ENCODE measurements around the gene UGT8.
"Not testable (repeated sequence)": the region's sequence is repeated elsewhere in the genome, so short reads cannot be mapped to it uniquely, and the experiment has no call there.

UGT8 gene

DNA sequence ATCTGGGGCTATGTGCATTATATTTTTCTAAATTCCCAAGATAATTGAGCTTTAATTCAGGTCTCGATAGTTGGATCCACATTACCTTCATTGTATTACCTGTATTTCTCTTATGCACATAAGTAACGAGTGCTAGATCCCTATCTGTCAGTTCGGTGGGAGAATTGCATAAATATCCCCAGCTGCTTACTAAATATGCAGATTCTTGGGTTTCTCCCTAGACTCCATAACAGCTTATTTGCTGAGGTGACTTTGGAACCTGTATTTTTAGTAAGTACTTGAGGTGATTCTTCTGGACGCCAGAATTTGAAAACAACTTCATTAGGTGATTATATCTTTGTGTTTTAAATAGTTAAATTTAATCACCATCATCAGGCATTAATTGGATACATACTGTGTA lies 15.0 kb downstream of the UGT8 start:
- Histone ChIP-seq H4K20me1 (ENCODE audit: insufficient read depth, low read length) (peaks cover 11% of the 10 kb centered on the region), H3K79me2 (ENCODE audit: low read length) (peaks cover 48% of the 10 kb centered on the region), H3K27me3 (ENCODE audit: low read depth, low read length) (no peaks in the 10 kb centered on the region), H2AFZ (ENCODE audit: low read depth, low read length) (no peak overlapping the region), H3K4me3 (ENCODE audit: low read length) (no peak overlapping the region), H3K9me3 (ENCODE audit: insufficient read depth, low read length) (no peaks in the 10 kb centered on the region), H3K36me3 (replicated peaks; ENCODE audit: low read depth, low read length) (no peaks in the 10 kb centered on the region), H3K9ac (ENCODE audit: low read length) (no peak overlapping the region), H3K4me1 (ENCODE audit: low read length) (peaks cover 13% of the 10 kb centered on the region), H3K27ac (ENCODE audit: low read length) (no peak overlapping the region), H3K4me2 (ENCODE audit: low read length) (no peak overlapping the region)
- no peak for TF ChIP-seq EZH2phosphoT487 (IDR thresholded peaks at IDR 0.05; ENCODE audit: low read depth)
- TF ChIP-seq, protein P1, sequence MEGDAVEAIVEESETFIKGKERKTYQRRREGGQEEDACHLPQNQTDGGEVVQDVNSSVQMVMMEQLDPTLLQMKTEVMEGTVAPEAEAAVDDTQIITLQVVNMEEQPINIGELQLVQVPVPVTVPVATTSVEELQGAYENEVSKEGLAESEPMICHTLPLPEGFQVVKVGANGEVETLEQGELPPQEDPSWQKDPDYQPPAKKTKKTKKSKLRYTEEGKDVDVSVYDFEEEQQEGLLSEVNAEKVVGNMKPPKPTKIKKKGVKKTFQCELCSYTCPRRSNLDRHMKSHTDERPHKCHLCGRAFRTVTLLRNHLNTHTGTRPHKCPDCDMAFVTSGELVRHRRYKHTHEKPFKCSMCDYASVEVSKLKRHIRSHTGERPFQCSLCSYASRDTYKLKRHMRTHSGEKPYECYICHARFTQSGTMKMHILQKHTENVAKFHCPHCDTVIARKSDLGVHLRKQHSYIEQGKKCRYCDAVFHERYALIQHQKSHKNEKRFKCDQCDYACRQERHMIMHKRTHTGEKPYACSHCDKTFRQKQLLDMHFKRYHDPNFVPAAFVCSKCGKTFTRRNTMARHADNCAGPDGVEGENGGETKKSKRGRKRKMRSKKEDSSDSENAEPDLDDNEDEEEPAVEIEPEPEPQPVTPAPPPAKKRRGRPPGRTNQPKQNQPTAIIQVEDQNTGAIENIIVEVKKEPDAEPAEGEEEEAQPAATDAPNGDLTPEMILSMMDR (IDR thresholded peaks at IDR 0.05; ENCODE audit: low read depth, low read length), result no peak

DNA sequence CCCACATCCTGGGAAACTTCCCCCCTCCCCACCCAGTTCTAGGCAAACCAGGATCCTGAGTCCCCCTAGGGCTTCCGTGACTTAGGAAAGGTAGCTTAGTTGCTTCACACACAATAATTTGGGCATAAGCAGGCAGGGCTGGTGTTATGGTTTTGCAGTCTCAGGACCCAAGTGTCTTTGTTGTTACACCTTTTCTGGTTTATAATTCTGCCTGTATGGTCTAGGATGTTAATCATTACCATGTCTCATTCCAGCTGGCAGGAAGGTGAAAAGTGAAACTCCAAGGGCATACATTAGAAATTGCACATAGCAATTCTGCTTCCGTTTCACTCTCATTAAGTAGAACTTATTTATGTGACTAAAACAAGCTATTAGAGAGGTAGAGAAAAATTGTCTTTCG lies 16.8 kb downstream of the UGT8 start:
- Histone ChIP-seq H3K36me3 (replicated peaks; ENCODE audit: low read depth, low read length) (no peaks in the 10 kb centered on the region), H3K9me3 (ENCODE audit: insufficient read depth, low read length) (no peaks in the 10 kb centered on the region), H3K79me2 (ENCODE audit: low read length) (peaks cover 34% of the 10 kb centered on the region), H3K4me1 (ENCODE audit: low read length) (peaks cover 12% of the 10 kb centered on the region), H4K20me1 (ENCODE audit: insufficient read depth, low read length) (peaks cover 11% of the 10 kb centered on the region), H3K4me3 (ENCODE audit: low read length) (peak overlapping the region; percentile 14; the same call in 1 of the 2 replicates), H3K27me3 (ENCODE audit: low read depth, low read length) (no peaks in the 10 kb centered on the region), H3K27ac (ENCODE audit: low read length) (no peak overlapping the region), H3K4me2 (ENCODE audit: low read length) (peak overlapping the region; percentile 48), H2AFZ (ENCODE audit: low read depth, low read length) (no peak overlapping the region), H3K9ac (ENCODE audit: low read length) (no peak overlapping the region)
- no peak for TF ChIP-seq EZH2phosphoT487 (IDR thresholded peaks at IDR 0.05; ENCODE audit: low read depth)
- TF ChIP-seq, protein P1 (IDR thresholded peaks at IDR 0.05; ENCODE audit: low read depth, low read length), result no peak

DNA sequence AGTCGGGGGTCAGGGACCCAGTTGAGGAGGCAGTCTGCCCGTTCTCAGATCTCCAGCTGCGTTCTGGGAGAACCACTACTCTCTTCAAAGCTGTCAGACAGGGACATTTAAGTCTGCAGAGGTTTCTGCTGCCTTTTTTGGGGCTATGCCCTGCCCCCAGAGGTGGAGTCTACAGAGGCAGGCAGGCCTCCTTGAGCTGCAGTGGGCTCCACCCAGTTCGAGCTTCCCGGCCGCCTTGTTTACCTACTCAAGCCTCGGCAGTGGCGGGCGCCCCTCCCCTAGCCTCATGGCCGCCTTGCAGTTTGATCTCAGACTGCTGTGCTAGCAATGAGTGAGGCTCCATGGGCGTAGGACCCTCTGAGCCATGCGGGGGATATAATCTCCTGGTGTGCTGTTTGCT lies 17.4 kb downstream of the UGT8 start:
- Histone ChIP-seq H3K79me2 (ENCODE audit: low read length) (peaks cover 30% of the 10 kb centered on the region), H3K4me1 (ENCODE audit: low read length) (peaks cover 10% of the 10 kb centered on the region), H4K20me1 (ENCODE audit: insufficient read depth, low read length) (peaks cover 11% of the 10 kb centered on the region)
- not testable (repeated sequence) for H3K4me2 ChIP-seq (ENCODE audit: low read length); H3K36me3 ChIP-seq (replicated peaks; ENCODE audit: low read depth, low read length); H3K27me3 ChIP-seq (ENCODE audit: low read depth, low read length); H3K9ac ChIP-seq (ENCODE audit: low read length); H2AFZ ChIP-seq (ENCODE audit: low read depth, low read length); H3K4me3 ChIP-seq (ENCODE audit: low read length); H3K9me3 ChIP-seq (ENCODE audit: insufficient read depth, low read length); H3K27ac ChIP-seq (ENCODE audit: low read length)

DNA sequence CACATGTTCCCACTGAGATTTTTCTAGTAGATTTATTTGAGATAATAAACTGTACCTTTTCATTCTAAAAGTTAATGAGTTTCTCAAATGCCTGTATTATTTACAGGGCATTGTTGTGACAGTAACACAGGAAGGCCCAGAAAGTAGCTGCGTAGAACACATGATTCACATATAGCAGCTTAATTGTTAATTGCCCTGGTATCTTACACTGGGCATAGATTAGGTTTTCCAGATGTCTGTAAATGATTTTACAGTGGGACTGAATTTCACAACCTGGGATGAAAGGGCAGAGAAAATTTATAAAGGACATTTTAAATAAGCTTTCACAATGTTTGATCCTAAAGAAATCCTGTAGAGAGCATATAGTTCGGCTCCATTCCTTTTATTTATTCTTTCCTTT lies 27.6 kb downstream of the UGT8 start:
- no peak overlapping the region for H3K4me3 ChIP-seq (ENCODE audit: low read length)
- H2AFZ ChIP-seq (ENCODE audit: low read depth, low read length), result no peak overlapping the region
- H3K9ac ChIP-seq (ENCODE audit: low read length), result no peak overlapping the region
- no peak overlapping the region for H3K27ac ChIP-seq (ENCODE audit: low read length)
- H3K27me3 ChIP-seq (ENCODE audit: low read depth, low read length), result no peaks in the 10 kb centered on the region
- peaks cover 12% of the 10 kb centered on the region for H3K36me3 ChIP-seq (replicated peaks; ENCODE audit: low read depth, low read length)
- no peak for TF ChIP-seq EZH2phosphoT487 (IDR thresholded peaks at IDR 0.05; ENCODE audit: low read depth)
- TF ChIP-seq, protein P1 (IDR thresholded peaks at IDR 0.05; ENCODE audit: low read depth, low read length), result no peak
- H3K9me3 ChIP-seq (ENCODE audit: insufficient read depth, low read length), result no peaks in the 10 kb centered on the region
- H4K20me1 ChIP-seq (ENCODE audit: insufficient read depth, low read length), result peaks cover 10% of the 10 kb centered on the region; the same call in 1 of the 2 replicates
- H3K4me2 ChIP-seq (ENCODE audit: low read length), result no peak overlapping the region
- peaks cover 63% of the 10 kb centered on the region for H3K79me2 ChIP-seq (ENCODE audit: low read length)
- H3K4me1 ChIP-seq (ENCODE audit: low read length), result no peaks in the 10 kb centered on the region
